SK-N-DZ (cell line): Measurements from ENCODE around the gene TIMP4. TPM values are rescaled to one million over a fixed set of nuclear protein-coding genes. Genes with fewer than 3 reads are reported as not detected.

Experiments used
- DNase-seq: peaks from one replicate; pipeline ENCODE4 v3.0.0-alpha.2; 2015; ENCODE audit warnings: low spot score
- polyA plus RNA-seq, 2 experiments: library from polyadenylated mRNA; depleted of rRNA; stranded (reverse); fragments of >200 nt; gene quantifications; 2 replicates each; pipeline ENCODE4 v1.2.3, GENCODE V29; 2014

The TIMP4 gene
- polyA plus RNA-seq (2014; cell fraction: cytosol; rRNA removed) = not detected in 2 replicates
- polyA plus RNA-seq (2014; cell fraction: nucleus; rRNA removed) = not detected in 2 replicates

- no peak for DNase-seq
Measured at GRCh38 chr3:12158387-12159226, at the start of gene TIMP4. TSS of gene TIMP4 (minus strand) at chr3:12158912. CDS start at chr3:12158840, 72 bp downstream.

GRCh38 chr3:12205171-12205570, 46.5 kb upstream of the TIMP4 start:
- no peak for DNase-seq

GRCh38 chr3:12201813-12202212, 43.1 kb upstream of the TIMP4 start:
- no peak for DNase-seq

- no peak for DNase-seq
Measured at GRCh38 chr3:12198301-12198700, 39.6 kb upstream of the TIMP4 start.

GRCh38 chr3:12197475-12197874, 38.8 kb upstream of the TIMP4 start:
- no peak for DNase-seq

- no peak for DNase-seq
Measured at GRCh38 chr3:12196684-12197083, 38.0 kb upstream of the TIMP4 start.

- no peak for DNase-seq
Measured at GRCh38 chr3:12195231-12195630, 36.5 kb upstream of the TIMP4 start.

GRCh38 chr3:12194669-12195161, 36.0 kb upstream of the TIMP4 start:
- no peak for DNase-seq

GRCh38 chr3:12194209-12194608, 35.5 kb upstream of the TIMP4 start:
- DNase-seq = no peak

- no peak for DNase-seq
Measured at GRCh38 chr3:12193485-12194165, 34.9 kb upstream of the TIMP4 start.

GRCh38 chr3:12192655-12193484, 34.2 kb upstream of the TIMP4 start:
- DNase-seq = no peak

- DNase-seq = no peak
Measured at GRCh38 chr3:12192173-12192572, 33.5 kb upstream of the TIMP4 start.

GRCh38 chr3:12191559-12191958, 32.8 kb upstream of the TIMP4 start:
- DNase-seq = no peak

- DNase-seq = no peak
Measured at GRCh38 chr3:12190832-12191231, 32.1 kb upstream of the TIMP4 start.

- DNase-seq = no peak
Measured at GRCh38 chr3:12190221-12190807, 31.6 kb upstream of the TIMP4 start.

GRCh38 chr3:12188681-12189287, 30.1 kb upstream of the TIMP4 start:
- DNase-seq = no peak

- DNase-seq = no peak
Measured at GRCh38 chr3:12188328-12188648, 29.6 kb upstream of the TIMP4 start.

- no peak for DNase-seq
Measured at GRCh38 chr3:12187448-12188327, 29.0 kb upstream of the TIMP4 start.

- DNase-seq = no peak
Measured at GRCh38 chr3:12186515-12187286, 28.0 kb upstream of the TIMP4 start.
